Neural cell (in vitro differentiated cells): Measurements from ENCODE around the gene SUN1. TPM values are rescaled to one million over a fixed set of nuclear protein-coding genes. Genes with fewer than 3 reads are reported as not detected.
"Not testable (repeated sequence)": the region's sequence is repeated elsewhere in the genome, so short reads cannot be mapped to it uniquely, and the experiment has no call there.

ENCODE experiments used
- H2AFZ ChIP-seq: fragments of 200-600, 300-800 bp; sonication (generic), shearing (Covaris generic); 2 replicates; pipeline ENCODE4 v1.6.0; 2014; ENCODE audit warnings: low read depth, mild to moderate bottlenecking, antibody characterized with exemption, low read length, moderate library complexity
- H3F3A ChIP-seq: fragments of 200-600 bp; shearing (Covaris generic); 2 replicates; pipeline ENCODE4 v1.6.1; 2016; ENCODE audit warnings: mild to moderate bottlenecking, moderate library complexity, mixed read lengths, antibody characterized with exemption, low read length; ENCODE audit not compliant: insufficient read depth, poor library complexity, severe bottlenecking
- H3K27ac ChIP-seq: fragments of 200-600, 300-800 bp; sonication (generic), shearing (Covaris generic); 2 replicates; pipeline ENCODE4 v1.5.1; 2014; ENCODE audit warnings: mild to moderate bottlenecking, low read length, moderate library complexity
- H3K27me3 ChIP-seq: fragments of 300-800, 200-600 bp; sonication (generic), shearing (Covaris generic); 2 replicates; pipeline ENCODE4 v1.6.0; 2014; ENCODE audit warnings: mild to moderate bottlenecking, low read depth, low read length, moderate library complexity; ENCODE audit not compliant: insufficient read depth
- H3K36me3 ChIP-seq: fragments of 300-800, 200-600 bp; sonication (generic), shearing (Covaris generic); 2 replicates; pipeline ENCODE4 v1.5.1; 2014; ENCODE audit warnings: mild to moderate bottlenecking, antibody characterized with exemption, low read length, moderate library complexity; ENCODE audit not compliant: insufficient read depth
- H3K4me2 ChIP-seq: fragments of 300-800, 200-600 bp; sonication (generic), shearing (Covaris generic); 2 replicates; pipeline ENCODE4 v1.6.0; 2014; ENCODE audit warnings: mild to moderate bottlenecking, low read length
- H3K4me3 ChIP-seq: fragments of 300-800, 200-600 bp; sonication (generic), shearing (Covaris generic); 2 replicates; pipeline ENCODE4 v1.5.1; 2014; ENCODE audit warnings: mild to moderate bottlenecking, low read length, moderate library complexity
- H3K79me2 ChIP-seq: fragments of 200-600 bp; shearing (Covaris generic); replicated peaks from 2 replicates; pipeline ENCODE4 v1.6.0; 2014; ENCODE audit warnings: mild to moderate bottlenecking, low read length, moderate library complexity; ENCODE audit not compliant: insufficient read depth
- H3K9ac ChIP-seq: fragments of 300-800, 200-600 bp; sonication (generic), shearing (Covaris generic); 2 replicates; pipeline ENCODE4 v1.6.1; 2016; ENCODE audit warnings: mild to moderate bottlenecking, low read length, mixed read lengths
- H3K9me2 ChIP-seq: fragments of 200-600 bp; shearing (Covaris generic); 2 replicates; pipeline ENCODE4 v1.6.1; 2016; ENCODE audit warnings: mild to moderate bottlenecking, low read length, mixed read lengths; ENCODE audit not compliant: insufficient read depth
- H3K9me3 ChIP-seq: fragments of 200-600, 300-800 bp; sonication (generic), shearing (Covaris generic); 2 replicates; pipeline ENCODE4 v1.6.1; 2016; ENCODE audit warnings: mild to moderate bottlenecking, mixed run types, low read length, moderate library complexity, mixed read lengths
- H4K20me1 ChIP-seq: fragments of 200-600 bp; shearing (Covaris generic); 2 replicates; pipeline ENCODE4 v1.6.1; 2016; ENCODE audit warnings: mild to moderate bottlenecking, mixed run types; ENCODE audit not compliant: insufficient read depth
- CTCF ChIP-seq: fragments of 450-650 bp; IDR thresholded peaks from 2 replicates; pipeline ENCODE4 v1.5.1; 2014; ENCODE audit warnings: antibody characterized with exemption, mild to moderate bottlenecking, moderate library complexity; ENCODE audit not compliant: poor library complexity, severe bottlenecking
- EP300 ChIP-seq: fragments of 450-650 bp; conservative IDR thresholded peaks from 2 replicates; pipeline ENCODE4 v1.6.1; 2014; ENCODE audit warnings: antibody characterized with exemption, mild to moderate bottlenecking, moderate library complexity; ENCODE audit not compliant: poor library complexity, severe bottlenecking
- EZH2 ChIP-seq: fragments of 200-600, 300-800 bp; shearing (Covaris generic), sonication (generic); IDR thresholded peaks from 2 replicates; pipeline ENCODE4 v1.6.1; 2014; ENCODE audit warnings: antibody characterized with exemption, low read length, borderline replicate concordance, mild to moderate bottlenecking; ENCODE audit not compliant: insufficient read depth, poor library complexity, severe bottlenecking
- MXI1 ChIP-seq: fragments of 450-650 bp; conservative IDR thresholded peaks from 2 replicates; pipeline ENCODE4 v1.6.1; 2014; ENCODE audit warnings: antibody characterized with exemption, mild to moderate bottlenecking; ENCODE audit not compliant: poor library complexity, severe bottlenecking
- POLR2AphosphoS5 ChIP-seq: IDR thresholded peaks from 2 replicates; pipeline ENCODE4 v1.6.1; 2012
- RAD21 ChIP-seq: fragments of 450-650 bp; conservative IDR thresholded peaks from 2 replicates; pipeline ENCODE4 v1.6.1; 2014; ENCODE audit warnings: antibody characterized with exemption, mild to moderate bottlenecking, moderate library complexity
- REST ChIP-seq: IDR thresholded peaks from 2 replicates; pipeline ENCODE4 v1.6.1; 2012; ENCODE audit warnings: borderline replicate concordance
- SMC3 ChIP-seq: fragments of 450-650 bp; conservative IDR thresholded peaks from 2 replicates; pipeline ENCODE4 v1.6.1; 2014; ENCODE audit warnings: antibody characterized with exemption, mild to moderate bottlenecking, moderate library complexity; ENCODE audit not compliant: poor library complexity
- TAF1 ChIP-seq: IDR thresholded peaks from 2 replicates; pipeline ENCODE4 v1.6.1; 2012; ENCODE audit warnings: low read depth
- polyA plus RNA-seq: library from polyadenylated mRNA; depleted of rRNA; stranded (reverse); fragments of >200 nt; gene quantifications from 2 replicates; pipeline ENCODE4 v1.2.3, GENCODE V29; 2014

Gene SUN1
- polyA plus RNA-seq, 1 donor from 2014 or later, result 309 TPM

DNA sequence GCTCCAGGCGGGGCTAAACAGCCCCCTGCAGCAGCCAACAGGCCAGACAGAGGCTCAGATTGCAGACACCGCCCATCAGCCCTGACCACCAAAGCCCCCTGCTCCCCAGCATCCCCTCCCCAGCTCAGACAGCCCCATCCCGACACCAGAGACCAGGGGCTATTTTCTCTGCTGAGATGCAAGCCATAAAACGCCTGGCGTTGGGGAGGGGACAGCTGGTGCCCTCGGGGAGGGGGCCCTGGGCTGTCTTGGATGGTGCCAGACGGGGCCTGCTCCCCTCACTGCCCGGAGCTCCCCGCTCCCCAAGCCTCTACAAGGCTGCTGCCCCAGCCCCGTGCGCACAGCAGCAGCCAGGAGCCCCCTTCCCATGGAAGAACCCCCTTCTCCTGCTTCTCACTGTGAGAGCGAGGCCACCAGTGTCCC, 75.9 kb downstream of the SUN1 start:
- H3K9me3 ChIP-seq, result no peaks in the 10 kb centered on the region
- no peak overlapping the region for H3K4me3 ChIP-seq
- peaks cover 10% of the 10 kb centered on the region for H3K27me3 ChIP-seq
- no peaks in the 10 kb centered on the region for H4K20me1 ChIP-seq
- H3K36me3 ChIP-seq, result no peaks in the 10 kb centered on the region
- TF ChIP-seq REST (no peak), SMC3 (no peak), RAD21 (no peak), EP300 (no peak), MXI1 (no peak), POLR2AphosphoS5 (no peak), EZH2 (no peak), CTCF (no peak), TAF1 (no peak)
- no peak overlapping the region for H3K27ac ChIP-seq
- no peak overlapping the region for H2AFZ ChIP-seq
- no peaks in the 10 kb centered on the region for H3K9me2 ChIP-seq
- H3K79me2 ChIP-seq, result no peaks in the 10 kb centered on the region
- H3K9ac ChIP-seq, result no peak overlapping the region
- H3K4me2 ChIP-seq, result no peak overlapping the region
- H3F3A ChIP-seq, result no peaks in the 10 kb centered on the region

GRCh38 chr7:908591-909357, 76.5 kb downstream of the SUN1 start:
- not testable (repeated sequence) for H4K20me1 ChIP-seq, H3K4me2 ChIP-seq, H3K9me3 ChIP-seq, H3K9me2 ChIP-seq, H3F3A ChIP-seq, H2AFZ ChIP-seq, H3K36me3 ChIP-seq, H3K79me2 ChIP-seq, H3K9ac ChIP-seq, H3K27ac ChIP-seq
- TF ChIP-seq SMC3, result peak; percentile 67
- peak; percentile 63 for TF ChIP-seq RAD21
- TF ChIP-seq CTCF, result peak; percentile 67
- Histone ChIP-seq H3K4me3 (peak overlapping the region; percentile 21), H3K27me3 (peaks cover 10% of the 10 kb centered on the region)
